K562 (cell line): ENCODE results near the gene RPLP2. TPM values are rescaled to one million over a fixed set of nuclear protein-coding genes. Genes with fewer than 3 reads are reported as not detected.

Source experiments
- ATAC-seq: fragments of 200-7000 bp; cut with Tn5 transposase; 3 replicates; pipeline ENCODE4 v1.9.1; 2020; ENCODE audit warnings: moderate library complexity
- BruUV-seq: library from RNA; stranded (reverse); fragments of 400-500 nt; replicated peaks from 2 replicates; lab custom pipeline; 2021; lab: Mats Ljungman, UMichigan
- CTCF ChIA-PET: fragments of 300-600 bp; formaldehyde crosslinking; extraction: SDS; loops from one replicate; lab custom pipeline; 2021; ENCODE audit warnings: low intra/inter-chr PET ratio; lab: Yijun Ruan, JAX
- POLR2A ChIA-PET: fragments of 300-600, 350-650 bp; sonication (Branson Sonifier 250); formaldehyde crosslinking; extraction: SDS; loops from one replicate; lab custom pipeline; 2021; ENCODE audit warnings: antibody characterized with exemption, inconsistent platforms; lab: Yijun Ruan, JAX
- DNase-seq, 4 experiments: peaks; one replicate each; pipeline versions ENCODE4 v3.0.0 to v3.0.0-alpha.2; 2011 to 2018; ENCODE audit warnings: low spot score in 3 of 4, mixed read lengths in 3 of 4; ENCODE audit errors: extremely low read depth in 1 of 4
- FAIRE-seq: peaks from 2 replicates; lab custom pipeline; 2011; peaks lifted over from hg19 to GRCh38; lab: Jason Lieb, UNC
- H2AFZ ChIP-seq: 2 replicates; pipeline ENCODE4 v1.6.0; 2011; ENCODE audit warnings: low read depth, low read length, control low read depth, inconsistent platforms
- H3K27ac ChIP-seq: fragments of 200-600 bp; 3 replicates; pipeline ENCODE4 v1.8.0; 2011; ENCODE audit warnings: low read depth, mild to moderate bottlenecking, control low read depth, inconsistent platforms, low read length, moderate library complexity, mixed read lengths; ENCODE audit errors: extremely low read depth
- H3K27me3 ChIP-seq, 2 experiments: fragments of 300-600 bp in 1 of 2; 2 replicates in 1 of 2; 3 replicates in 1 of 2; pipeline versions ENCODE4 v1.6.0 to v1.8.0; 2011; ENCODE audit warnings: inconsistent platforms in 2 of 2, low read length in 2 of 2, mild to moderate bottlenecking in 1 of 2, mixed read lengths in 1 of 2, moderate library complexity in 1 of 2; ENCODE audit not compliant: control insufficient read depth in 2 of 2, insufficient read depth in 2 of 2
- H3K36me3 ChIP-seq: fragments of 300-600 bp; 3 replicates; pipeline ENCODE4 v1.8.0; 2011; ENCODE audit warnings: mild to moderate bottlenecking, low read length, inconsistent platforms; ENCODE audit not compliant: control insufficient read depth, insufficient read depth
- H3K4me1 ChIP-seq, 2 experiments: fragments of 200-600 bp in 1 of 2; replicated peaks in 1 of 2; 2 replicates in 1 of 2; 3 replicates in 1 of 2; pipeline versions ENCODE4 v1.5.1 to v1.8.0; 2011; ENCODE audit warnings: inconsistent platforms in 2 of 2, low read length in 2 of 2, mild to moderate bottlenecking in 1 of 2, mixed read lengths in 1 of 2, moderate library complexity in 1 of 2; ENCODE audit not compliant: control insufficient read depth in 2 of 2, insufficient read depth in 2 of 2
- H3K4me2 ChIP-seq: 2 replicates; pipeline ENCODE4 v1.6.1; 2011; ENCODE audit warnings: low read length, control low read depth, inconsistent platforms, mixed read lengths; ENCODE audit not compliant: insufficient read depth
- H3K4me3 ChIP-seq: fragments of 200-600 bp; sonication (generic), shearing (Covaris generic); 2 replicates; pipeline ENCODE4 v1.5.1; 2016; ENCODE audit warnings: control low read depth, inconsistent platforms
- H3K79me2 ChIP-seq: fragments of 200-600 bp; 3 replicates; pipeline ENCODE4 v1.8.0; 2011; ENCODE audit warnings: low read length, inconsistent platforms; ENCODE audit not compliant: control insufficient read depth, insufficient read depth
- H3K9ac ChIP-seq, 2 experiments: 2 replicates each; pipeline versions ENCODE4 v1.6.0 to v1.6.1; 2011; ENCODE audit warnings: low read depth in 2 of 2, low read length in 2 of 2, control low read depth in 1 of 2, inconsistent platforms in 1 of 2, mild to moderate bottlenecking in 1 of 2, mixed read lengths in 1 of 2; ENCODE audit not compliant: insufficient read depth in 1 of 2
- H3K9me1 ChIP-seq: one replicate; pipeline ENCODE4 v1.6.0; 2011; ENCODE audit warnings: inconsistent platforms, mild to moderate bottlenecking, low read length, moderate library complexity; ENCODE audit not compliant: control insufficient read depth, insufficient read depth
- H3K9me3 ChIP-seq: replicated peaks from 2 replicates; pipeline ENCODE4 v1.5.1; 2011; ENCODE audit warnings: low read depth, low read length, inconsistent platforms; ENCODE audit not compliant: control insufficient read depth, insufficient read depth
- H4K20me1 ChIP-seq: replicated peaks from 2 replicates; pipeline ENCODE4 v1.6.1; 2011; ENCODE audit warnings: low read length, inconsistent platforms, mixed read lengths; ENCODE audit not compliant: control insufficient read depth, insufficient read depth
- E2F6 ChIP-seq, 2 experiments: IDR thresholded peaks; 2 replicates each; pipeline ENCODE4 v1.6.1; 2011; ENCODE audit warnings: borderline replicate concordance in 1 of 2, control low read depth in 1 of 2, low read depth in 1 of 2, low read length in 1 of 2, mild to moderate bottlenecking in 1 of 2, mixed read lengths in 1 of 2, moderate library complexity in 1 of 2; ENCODE audit not compliant: insufficient read depth in 1 of 2, insufficient read length in 1 of 2, poor library complexity in 1 of 2, severe bottlenecking in 1 of 2; ENCODE audit errors: extremely low read depth in 1 of 2
- FIP1L1 ChIP-seq: fragments of 200-400 bp; formaldehyde crosslinking; IDR thresholded peaks from 2 replicates; pipeline ENCODE4 v1.6.1; 2018; ENCODE audit warnings: mild to moderate bottlenecking, low read depth, low read length; ENCODE audit not compliant: poor library complexity, severe bottlenecking
- HNRNPL ChIP-seq: fragments of 200-400 bp; formaldehyde crosslinking; IDR thresholded peaks from 2 replicates; pipeline ENCODE4 v1.6.1; 2017; ENCODE audit warnings: low read depth, mild to moderate bottlenecking, low read length
- POLR2G ChIP-seq: fragments of 200-400 bp; formaldehyde crosslinking; IDR thresholded peaks from 2 replicates; pipeline ENCODE4 v1.6.1; 2017; ENCODE audit warnings: low read depth, mild to moderate bottlenecking, antibody characterized with exemption, low read length, moderate library complexity
- TARDBP ChIP-seq: fragments of 450-650 bp; IDR thresholded peaks from 2 replicates; pipeline ENCODE4 v1.6.1; 2016
- XRCC5 ChIP-seq: fragments of 200-400 bp; formaldehyde crosslinking; IDR thresholded peaks from 2 replicates; pipeline ENCODE4 v1.6.1; 2017; ENCODE audit warnings: low read depth, mild to moderate bottlenecking, low read length
- ZBTB33 ChIP-seq: sonication (generic); formaldehyde crosslinking; IDR thresholded peaks from 2 replicates; pipeline ENCODE4 v1.8.1; 2023; ENCODE audit warnings: mild to moderate bottlenecking, missing genetic modification reagents
- ZBTB7A ChIP-seq: IDR thresholded peaks from 2 replicates; pipeline ENCODE4 v1.6.1; 2011; ENCODE audit warnings: low read depth, mild to moderate bottlenecking, low read length, moderate library complexity, borderline replicate concordance; ENCODE audit not compliant: control insufficient read depth
- whole genome bisulfite sequencing: fragments of 100-300 bp; shearing (Covaris generic); methylation state at CpG from one replicate; pipeline ENCODE4 v1.1.6; 2016; ENCODE audit warnings: low coverage, mixed read lengths; ENCODE audit not compliant: insufficient coverage; ENCODE audit errors: missing lambda C conversion rate; 5-methylcytosine and 5-hydroxymethylcytosine counted together
- in situ Hi-C: fragments of 300-500 bp; cut with MboI; formaldehyde crosslinking; loops from 4 replicates; pipeline ENCODE4 v1.15.0; 2018; ENCODE audit warnings: inconsistent platforms, mixed read lengths
- intact Hi-C: fragments of 100-400 bp; cut with micrococcal nuclease; formaldehyde crosslinking; loops from 2 replicates; pipeline ENCODE4 v1.14.2; 2022
- polyA plus RNA-seq, 8 experiments: library from polyadenylated mRNA; depleted of rRNA in 4 of 8; stranded (reverse) in 5 of 8; unstranded in 3 of 8; fragments of >200 nt; fragmentation: Nextera tagmentation in 2 of 8; fragmentation: Illumina TruSeq in 1 of 8; extraction: Ambion mirVana in 2 of 8; extraction: Trizol in 1 of 8; gene quantifications; 2 replicates each; pipeline versions ENCODE4 v1.2.1 to v1.2.3, GENCODE V29; 2011 to 2014; ENCODE audit warnings: inconsistent platforms in 1 of 8, missing spikeins in 1 of 8
- total RNA-seq, 7 experiments: library from RNA; depleted of rRNA in 6 of 7; stranded (reverse); fragments of >200 nt in 6 of 7; fragmentation: Illumina TruSeq in 2 of 7; extraction: Trizol in 2 of 7; gene quantifications; 2 replicates each; pipeline versions ENCODE4 v1.2.1 to v1.2.3, GENCODE V29; 2011 to 2021; ENCODE audit warnings: low replicate concordance in 1 of 7

RPLP2 gene
- total and polyA plus RNA-seq, 9 of the 15 experiments (the other 6 are each of a cell fraction or from before 2014, with no cell fraction given) = 528 to 3,807 (median 1,633) TPM

GRCh38 chr11:824292-824880 is 14.6 kb downstream of the RPLP2 start:
- ATAC-seq = no peak
- Histone ChIP-seq H2AFZ (no peak overlapping the region), H3K4me1 (peaks cover 28 to 92% of the 10 kb centered on the region in 2 experiments), H3K9me1 (peaks cover 6% of the 10 kb centered on the region), H4K20me1 (peaks cover 13% of the 10 kb centered on the region), H3K9ac (no peak overlapping the region), H3K4me2 (no peak overlapping the region), H3K79me2 (peaks cover 28% of the 10 kb centered on the region), H3K27ac (no peak overlapping the region), H3K9me3 (no peaks in the 10 kb centered on the region), H3K4me3 (no peak overlapping the region), H3K27me3 (no peaks in the 10 kb centered on the region), H3K36me3 (peaks cover 39% of the 10 kb centered on the region; the same call in 1 of the 3 replicates)
- DNase-seq = no peak
- no TSS peak for BruUV-seq
- no peak for TF ChIP-seq XRCC5
- no peak for TF ChIP-seq E2F6 (IDR thresholded peaks at IDR 0.05; ENCODE audit: borderline replicate concordance in 1 of 2, extremely low read depth in 1 of 2, insufficient read depth in 1 of 2, insufficient read length in 1 of 2, low read depth in 1 of 2, low read length in 1 of 2, poor library complexity in 1 of 2, severe bottlenecking in 1 of 2)
- TF ChIP-seq HNRNPL = peak; percentile 57; the same call in 1 of the 2 replicates
- peak; percentile 60; the same call in 1 of the 2 replicates for TF ChIP-seq POLR2G
- peak; percentile 91 for TF ChIP-seq ZBTB33 (CRISPR knock-in tag)
- no peak for TF ChIP-seq TARDBP
- TF ChIP-seq ZBTB7A = 0 out of 2 replicates have a peak, but pooled peaks have one; percentile 26
- peak; percentile 36 for TF ChIP-seq FIP1L1
- WGBS = 97% methylated on average over 6 of the region's 59 CpGs
- ChIA-PET CTCF (no interaction called here), POLR2A (interaction anchor here (0.6 to 1.9 kb wide), 5 partner anchors 8 to 33 kb away, joined by 3 to 6 read pairs (median 3); partner anchors contain the start of gene RPLP2)
- intact Hi-C loops (no loop called here), in situ Hi-C loops (no loop called here)
- no peak for FAIRE-seq
